Prostate gland (tissue), 2 donors: Measurements from ENCODE around the gene SCN3A.

ENCODE experiments used
- POLR2A ChIP-seq: fragments of 450-650 bp; IDR thresholded peaks from one replicate; pipeline ENCODE4 v1.6.1; 2016; ENCODE audit warnings: antibody characterized with exemption, mild to moderate bottlenecking
- POLR2AphosphoS5 ChIP-seq: sonication (generic); formaldehyde crosslinking; IDR thresholded peaks from one replicate; pipeline ENCODE4 v1.6.1; 2017; ENCODE audit warnings: antibody characterized with exemption
- TF ChIP-seq, protein P1 (sequence below), 4 experiments: fragments of 200-600 bp in 2 of 4; fragments of 450-650 bp in 2 of 4; sonication (generic) in 2 of 4; IDR thresholded peaks; 1 replicate in 3 of 4; 2 replicates in 1 of 4; pipeline ENCODE4 v1.5.1; 2016 to 2019; ENCODE audit warnings: antibody characterized with exemption in 4 of 4, mild to moderate bottlenecking in 2 of 4, moderate library complexity in 2 of 4

DNA sequence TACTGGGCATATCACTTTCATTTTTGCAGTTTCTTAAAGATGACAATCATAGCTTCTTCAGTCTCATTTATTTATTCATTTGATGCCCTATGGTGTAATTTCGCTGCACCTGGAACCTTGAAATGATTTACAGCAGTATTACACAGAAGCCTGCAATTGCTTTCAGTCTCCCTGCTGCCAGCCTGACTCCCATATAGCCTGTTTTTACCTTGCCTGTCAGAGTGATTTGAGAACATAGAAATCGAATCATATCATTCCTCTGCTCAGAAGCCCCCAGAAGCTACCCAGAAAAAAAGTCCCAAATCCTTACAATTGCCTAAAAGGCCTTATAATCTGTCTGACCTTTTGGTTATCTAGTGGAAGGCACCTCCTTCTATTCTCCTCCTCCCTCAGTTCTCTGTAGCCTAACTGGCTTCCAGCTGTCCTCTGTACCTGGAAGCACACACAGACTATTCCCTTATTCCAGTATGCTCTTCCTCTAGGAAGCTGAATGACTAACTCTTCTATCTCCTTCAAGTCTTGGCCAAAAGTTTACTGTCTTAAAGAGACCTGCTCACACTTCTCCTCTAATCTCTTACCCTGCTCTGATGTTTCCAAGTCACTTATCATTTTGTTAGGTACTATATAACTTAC, 12.6 kb downstream of the SCN3A start:
- TF ChIP-seq, protein P1, sequence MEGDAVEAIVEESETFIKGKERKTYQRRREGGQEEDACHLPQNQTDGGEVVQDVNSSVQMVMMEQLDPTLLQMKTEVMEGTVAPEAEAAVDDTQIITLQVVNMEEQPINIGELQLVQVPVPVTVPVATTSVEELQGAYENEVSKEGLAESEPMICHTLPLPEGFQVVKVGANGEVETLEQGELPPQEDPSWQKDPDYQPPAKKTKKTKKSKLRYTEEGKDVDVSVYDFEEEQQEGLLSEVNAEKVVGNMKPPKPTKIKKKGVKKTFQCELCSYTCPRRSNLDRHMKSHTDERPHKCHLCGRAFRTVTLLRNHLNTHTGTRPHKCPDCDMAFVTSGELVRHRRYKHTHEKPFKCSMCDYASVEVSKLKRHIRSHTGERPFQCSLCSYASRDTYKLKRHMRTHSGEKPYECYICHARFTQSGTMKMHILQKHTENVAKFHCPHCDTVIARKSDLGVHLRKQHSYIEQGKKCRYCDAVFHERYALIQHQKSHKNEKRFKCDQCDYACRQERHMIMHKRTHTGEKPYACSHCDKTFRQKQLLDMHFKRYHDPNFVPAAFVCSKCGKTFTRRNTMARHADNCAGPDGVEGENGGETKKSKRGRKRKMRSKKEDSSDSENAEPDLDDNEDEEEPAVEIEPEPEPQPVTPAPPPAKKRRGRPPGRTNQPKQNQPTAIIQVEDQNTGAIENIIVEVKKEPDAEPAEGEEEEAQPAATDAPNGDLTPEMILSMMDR (IDR thresholded peaks at IDR 0.05), result no peak
- TF ChIP-seq POLR2AphosphoS5 (no peak), POLR2A (no peak)
